NCI-H2196 (cell line): ENCODE data around the gene HTT.

ENCODE experiments used
- DNase-seq: peaks from one replicate; lab custom pipeline; 2025; ENCODE audit not compliant: unreplicated experiment; lab: John Stamatoyannopoulos, UW

HTT gene

GRCh38 chr4:3286335-3287175 is 212.1 kb downstream of the HTT start:
- DNase-seq, result no peak

DNA sequence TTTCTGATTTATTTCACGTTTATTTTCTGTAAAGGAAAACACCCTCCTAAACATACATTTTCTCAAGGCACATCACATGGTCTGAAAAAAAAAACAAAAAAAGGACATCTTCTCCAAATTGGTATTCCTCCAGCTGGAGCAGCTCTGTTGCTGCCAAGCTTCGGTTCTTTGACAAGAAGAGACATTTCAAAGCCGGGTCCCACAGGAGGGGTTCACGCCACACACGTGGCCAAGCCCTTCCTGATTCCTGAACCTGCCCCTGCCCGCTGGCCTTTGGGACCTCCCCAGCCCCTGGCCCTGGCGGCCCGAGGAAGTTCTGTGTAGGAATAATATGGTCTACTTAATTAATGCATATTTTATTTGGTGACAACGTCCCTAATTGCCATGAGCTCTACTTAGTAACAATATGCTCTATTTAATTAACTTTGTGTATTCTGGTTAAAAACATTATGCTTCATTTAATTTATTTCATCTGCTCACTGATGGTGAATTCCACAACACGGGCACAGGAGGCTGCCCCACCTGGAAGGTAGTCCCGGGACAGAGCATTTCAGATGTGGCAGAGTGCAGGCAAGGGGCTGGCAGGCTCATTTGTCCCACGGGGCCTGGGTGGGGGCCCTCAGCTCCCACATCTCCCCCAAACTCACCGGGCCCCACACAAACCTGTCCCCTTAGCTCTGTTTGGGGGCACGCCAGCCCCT is 212.9 kb downstream of the HTT start:
- no peak for DNase-seq

GRCh38 chr4:3287972-3288570 is 213.6 kb downstream of the HTT start:
- DNase-seq, result no peak

DNA sequence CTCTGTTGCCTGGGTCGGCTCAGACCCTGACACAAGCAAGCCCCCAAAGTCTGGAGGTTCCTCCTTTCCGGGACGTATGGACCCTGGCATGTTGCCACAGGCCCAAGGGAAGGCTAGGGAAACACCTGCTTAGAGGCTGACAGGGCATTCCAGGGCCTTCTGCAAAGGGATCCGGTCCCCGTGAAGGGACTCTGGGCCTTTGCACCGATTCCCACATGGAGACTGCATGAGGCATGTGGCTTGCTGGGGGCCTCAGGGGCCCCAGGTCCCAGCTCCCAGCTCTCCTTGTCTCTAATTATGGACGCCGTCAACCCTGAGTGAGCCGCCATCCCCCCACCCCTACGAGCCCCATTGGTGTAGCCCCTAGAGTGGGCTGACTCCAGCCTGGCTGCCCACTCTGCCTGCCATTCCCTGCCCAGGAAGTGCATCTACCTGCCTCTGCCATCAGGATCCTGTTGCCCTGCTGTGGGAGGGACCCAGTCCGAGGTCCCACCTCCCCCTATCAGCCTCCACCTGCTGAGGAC is 214.2 kb downstream of the HTT start:
- no peak for DNase-seq

DNA sequence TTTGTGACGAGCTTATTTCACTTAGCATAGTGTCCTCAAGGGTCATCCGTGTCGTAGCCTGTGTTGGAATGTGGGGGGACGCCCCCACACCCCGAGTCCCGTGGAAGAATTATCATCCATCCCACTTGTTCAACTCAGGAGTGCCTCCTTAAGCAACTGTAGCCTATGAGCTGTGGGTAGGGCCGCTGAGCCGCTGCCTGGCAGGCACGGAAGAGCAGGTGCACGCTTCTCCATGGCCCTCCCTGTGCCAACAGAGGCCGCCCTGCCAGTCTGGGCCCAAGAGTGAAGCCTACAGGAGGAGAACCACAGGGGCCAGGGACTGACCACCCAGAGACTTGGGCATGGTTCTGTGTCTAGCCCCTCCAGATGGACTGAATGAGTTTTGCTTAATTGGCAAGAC is 216.0 kb downstream of the HTT start:
- peak; percentile 26 for DNase-seq

DNA sequence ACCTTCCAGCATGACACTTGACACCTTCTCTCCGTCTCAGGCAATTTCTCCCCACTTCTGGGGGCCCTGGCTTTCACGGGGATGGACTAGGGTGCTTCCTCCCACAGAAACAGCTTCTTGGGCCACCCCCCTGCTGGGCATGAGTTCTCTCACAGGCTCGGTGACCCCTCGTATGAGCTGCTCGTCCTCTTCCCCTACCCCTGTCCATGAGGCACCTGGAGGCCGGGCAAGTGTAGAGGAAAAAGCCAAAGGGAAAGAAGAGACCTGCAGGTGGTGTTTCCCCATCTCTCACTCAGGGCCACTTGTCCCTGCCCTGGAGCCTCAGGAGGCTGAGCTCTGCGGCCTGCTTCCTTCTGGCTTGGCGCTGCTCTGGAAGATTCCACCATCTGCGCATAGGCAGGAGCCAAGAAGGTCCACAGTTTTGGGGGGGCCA is 216.4 kb downstream of the HTT start:
- no peak for DNase-seq

- DNase-seq, result peak; percentile 68
These were observed 217.0 kb downstream of the HTT start for GRCh38 chr4:3291411-3291968.

DNA sequence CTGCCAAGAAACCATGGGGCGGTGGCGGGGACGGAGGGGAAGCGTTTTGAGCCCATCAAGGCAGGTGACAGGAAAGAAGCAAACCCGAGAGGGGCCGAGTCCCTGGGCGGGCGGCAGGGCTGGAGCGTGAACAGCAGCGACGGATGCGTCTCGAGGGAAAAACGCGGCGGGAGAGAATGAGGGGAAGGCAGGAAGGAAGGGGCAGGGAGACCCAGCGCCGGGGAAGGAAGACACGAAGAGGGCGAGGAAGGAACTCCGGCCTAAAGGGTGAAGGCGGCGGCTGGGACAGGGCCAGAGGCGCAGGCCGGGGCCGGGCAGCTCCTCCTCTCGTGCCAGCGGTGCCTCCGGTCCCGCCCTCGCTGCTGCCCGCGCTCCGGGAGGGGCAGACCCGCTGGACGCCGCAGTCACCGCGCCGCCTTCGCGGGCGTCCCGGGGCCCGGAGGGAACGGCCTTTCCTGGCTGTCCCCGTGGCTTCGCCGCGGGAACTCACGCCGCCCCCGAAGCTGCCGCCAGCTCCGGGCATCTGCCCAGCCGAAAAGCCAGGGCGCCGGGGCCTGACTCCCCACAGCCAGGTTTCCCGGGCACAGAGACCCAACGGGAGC is 217.6 kb downstream of the HTT start:
- peak; percentile 74 for DNase-seq

DNA sequence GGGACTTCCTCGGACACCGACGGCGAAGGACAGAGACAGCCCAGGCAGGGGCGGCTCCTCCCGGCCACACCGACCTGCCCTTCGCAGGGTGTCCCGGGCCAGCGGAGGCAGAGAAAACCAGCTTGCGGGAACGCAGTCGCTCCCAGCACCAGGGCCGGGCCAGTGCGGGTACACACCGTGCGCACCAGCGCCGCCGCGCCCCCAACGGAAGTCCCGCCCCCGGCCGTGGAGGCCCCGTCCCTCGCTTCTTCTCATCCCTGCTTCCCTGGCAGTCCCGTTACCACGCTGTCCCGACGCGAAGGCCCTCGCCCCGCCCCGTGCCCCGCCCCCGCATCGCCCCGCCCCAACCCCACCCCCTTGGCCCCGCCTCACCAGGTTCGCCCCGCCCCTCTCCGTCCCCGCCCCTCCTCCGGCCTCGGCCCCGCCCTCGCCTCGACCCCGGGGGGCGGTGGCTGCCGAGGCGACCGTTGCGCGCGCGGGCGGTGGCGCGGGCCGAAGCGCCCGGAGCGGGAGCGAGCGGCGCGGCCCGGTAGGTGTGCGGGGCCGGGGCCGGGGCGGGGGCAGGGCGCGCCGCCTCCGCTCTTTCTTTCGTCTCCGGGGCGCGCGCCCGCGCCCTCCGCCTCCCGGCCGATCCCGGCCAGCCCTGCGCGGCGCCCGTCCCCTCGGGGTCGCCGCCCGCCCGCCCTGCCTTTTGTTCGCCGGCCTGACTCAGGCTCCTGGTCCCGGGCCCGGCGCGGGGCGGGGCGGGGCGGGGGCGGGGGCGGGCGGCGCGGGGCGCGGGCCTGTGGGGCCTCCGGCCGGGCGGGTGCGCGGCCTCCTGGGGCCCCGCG is 218.3 kb downstream of the HTT start, which contains the start of gene RGS12:
Gene RGS12, plus strand, starts transcription at position 451 of the 830 bp plus-strand sequence. CDS start 23,150 bp downstream, outside the sequence.
- peak; percentile 94 for DNase-seq
